Measurements from ENCODE around the gene PTPRD. TPM values are rescaled to one million over a fixed set of nuclear protein-coding genes. Genes with fewer than 3 reads are reported as not detected.

Gene PTPRD
- total RNA-seq, 2 experiments from 2014 or later, result not detected

DNA sequence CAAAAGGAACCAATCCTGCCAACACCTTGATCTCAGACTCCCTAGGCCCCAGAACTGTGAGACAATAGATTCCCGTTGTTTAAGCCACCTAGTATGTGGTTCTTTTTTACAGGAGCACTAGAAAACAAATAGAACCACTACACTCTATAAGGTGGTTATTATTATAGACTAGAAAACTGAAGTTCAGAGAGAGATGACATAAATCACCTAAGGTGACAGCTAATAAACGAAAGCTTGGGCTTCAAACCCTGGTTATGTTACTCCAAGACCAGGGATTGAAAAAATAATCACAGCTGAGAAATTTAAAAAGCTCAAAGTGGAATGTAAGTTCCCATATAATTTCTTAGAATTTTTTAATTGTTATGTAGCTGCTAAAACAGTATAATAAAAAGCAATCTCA, 2097.1 kb downstream of the PTPRD start:
- peaks cover 3% of the 10 kb centered on the region for H3K27me3 Mint-ChIP-seq (ENCODE audit: low read depth)
- no peak for DNase-seq
- no peak overlapping the region for H3K4me3 Mint-ChIP-seq
- H3K9me3 Mint-ChIP-seq, result no peaks in the 10 kb centered on the region
- no peaks in the 10 kb centered on the region for H3K4me1 Mint-ChIP-seq (ENCODE audit: low read depth)
- no peaks in the 10 kb centered on the region for H3K36me3 Mint-ChIP-seq (ENCODE audit: low read depth)
- H3K27ac Mint-ChIP-seq, result no peak overlapping the region
- intact Hi-C loops (cut with micrococcal nuclease), result no loop called here
- CTCF ChIA-PET, result no interaction called here

DNA sequence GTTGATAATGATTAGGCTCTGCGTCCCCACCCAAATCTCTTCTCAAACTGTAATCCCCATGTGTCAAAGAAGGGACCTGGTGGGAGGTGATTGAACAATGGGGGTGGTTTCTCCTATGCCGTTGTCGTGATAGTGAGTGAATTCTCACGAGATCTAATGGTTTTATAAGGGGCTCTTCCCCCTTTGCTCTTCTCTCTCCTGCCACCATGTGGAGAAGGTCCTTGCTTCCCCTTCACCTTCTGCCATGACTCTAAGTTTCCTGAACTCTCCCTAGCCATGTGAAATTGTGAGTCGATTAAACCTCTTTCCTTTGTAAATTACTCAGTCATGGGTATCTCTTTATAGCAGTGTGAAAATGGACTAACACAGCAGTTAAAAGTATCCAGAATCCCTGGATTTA, 2098.0 kb downstream of the PTPRD start:
- DNase-seq, result no peak
- intact Hi-C loops (cut with micrococcal nuclease), result no loop called here
- CTCF ChIA-PET, result no interaction called here
- Mint-ChIP-seq H3K4me3 (no peak overlapping the region), H3K9me3 (no peaks in the 10 kb centered on the region), H3K27ac (no peak overlapping the region), H3K27me3 (ENCODE audit: low read depth) (peaks cover 3% of the 10 kb centered on the region), H3K4me1 (ENCODE audit: low read depth) (no peaks in the 10 kb centered on the region), H3K36me3 (ENCODE audit: low read depth) (no peaks in the 10 kb centered on the region)

DNA sequence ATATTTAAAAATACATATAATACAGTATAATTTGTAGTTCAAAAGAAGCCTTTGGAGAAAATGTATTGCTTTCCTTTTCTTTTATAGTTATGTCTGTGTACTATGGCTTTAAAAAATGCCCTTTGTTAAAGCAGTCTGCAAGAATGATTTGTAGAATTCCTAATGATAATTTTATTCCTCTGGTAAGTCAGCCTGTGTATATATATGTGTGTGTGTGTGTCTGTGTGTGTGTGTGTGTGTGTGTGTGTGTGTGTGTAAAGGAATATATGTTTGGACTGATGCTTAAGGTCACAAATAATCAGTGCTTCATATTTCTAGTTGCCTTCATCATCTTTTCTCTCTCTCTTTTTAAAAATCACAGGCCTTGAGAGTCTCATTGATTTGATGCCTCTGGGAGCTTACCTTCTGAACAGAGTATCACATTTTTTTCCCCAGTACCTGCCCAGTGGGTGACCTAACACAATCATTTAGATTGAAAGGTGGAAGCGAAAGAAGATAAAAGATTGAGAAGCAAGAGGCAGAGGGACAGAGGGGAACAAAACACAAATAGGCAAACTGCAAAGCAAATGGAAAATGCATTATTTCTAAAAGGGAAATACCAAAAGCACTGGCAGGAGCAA, 2104.0 kb downstream of the PTPRD start:
- intact Hi-C loops (cut with micrococcal nuclease), result no loop called here
- H3K36me3 Mint-ChIP-seq (ENCODE audit: low read depth), result no peaks in the 10 kb centered on the region
- H3K27ac Mint-ChIP-seq, result no peak overlapping the region
- no peak overlapping the region for H3K4me3 Mint-ChIP-seq
- CTCF ChIA-PET, result no interaction called here
- no peaks in the 10 kb centered on the region for H3K27me3 Mint-ChIP-seq (ENCODE audit: low read depth)
- H3K4me1 Mint-ChIP-seq (ENCODE audit: low read depth), result no peaks in the 10 kb centered on the region
- no peaks in the 10 kb centered on the region for H3K9me3 Mint-ChIP-seq
- no peak for DNase-seq

DNA sequence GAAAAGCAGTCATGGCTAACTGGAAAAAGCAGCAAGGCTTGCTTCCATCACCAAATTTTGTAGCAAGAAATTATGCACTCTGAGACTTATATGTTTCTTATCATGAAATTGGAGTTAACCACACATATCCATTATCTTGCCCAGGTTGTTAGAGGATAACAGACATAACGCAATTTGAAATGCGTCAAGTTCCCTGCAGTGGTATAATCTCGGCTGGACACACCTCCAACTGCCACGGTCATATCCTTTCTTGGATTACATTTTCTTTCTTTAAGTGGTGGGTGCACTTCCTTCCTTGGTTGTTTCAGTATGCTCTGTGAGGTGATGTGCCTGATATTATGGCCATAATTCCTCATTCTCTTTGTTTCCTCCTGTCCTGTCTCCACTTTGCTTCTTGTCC, 2118.2 kb downstream of the PTPRD start:
- CTCF ChIA-PET, result interaction anchor here (0.6 kb wide), 1 partner anchor 152 kb away, joined by 3 read pairs; no protein-coding TSS in a partner anchor
- H3K27me3 Mint-ChIP-seq (ENCODE audit: low read depth), result peaks cover 9% of the 10 kb centered on the region

DNA sequence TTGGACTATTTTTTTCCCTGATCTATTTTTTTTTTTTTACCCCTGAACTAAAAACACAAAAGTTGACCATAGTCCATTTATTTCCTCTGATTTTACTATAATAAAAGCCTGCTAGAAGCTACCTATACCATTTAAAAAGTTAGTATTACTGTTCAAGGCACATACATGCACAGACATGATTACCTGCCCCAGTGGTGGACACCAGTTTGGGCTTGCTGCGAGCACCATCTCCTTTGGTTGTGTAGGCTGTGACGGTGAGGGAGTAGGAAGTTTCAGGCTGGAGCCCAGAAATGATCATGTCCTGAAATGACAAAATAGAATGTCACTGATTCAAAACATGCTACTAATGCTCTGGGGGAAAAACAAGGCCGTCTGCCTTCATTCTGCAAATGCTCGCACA, 2120.1 kb downstream of the PTPRD start:
- intact Hi-C loops (cut with micrococcal nuclease), result no loop called here
- CTCF ChIA-PET, result interaction anchor here (0.7 kb wide), 1 partner anchor 530 kb away, joined by 5 read pairs; no protein-coding TSS in a partner anchor
- H3K9me3 Mint-ChIP-seq, result no peaks in the 10 kb centered on the region
- H3K27me3 Mint-ChIP-seq (ENCODE audit: low read depth), result peaks cover 7% of the 10 kb centered on the region
- H3K36me3 Mint-ChIP-seq (ENCODE audit: low read depth), result no peaks in the 10 kb centered on the region
- no peak overlapping the region for H3K4me3 Mint-ChIP-seq
- no peaks in the 10 kb centered on the region for H3K4me1 Mint-ChIP-seq (ENCODE audit: low read depth)
- no peak overlapping the region for H3K27ac Mint-ChIP-seq
- no peak for DNase-seq

More for the DNA sequence above, 2118.2 kb downstream of the PTPRD start:
- no peak for DNase-seq
- Mint-ChIP-seq H3K4me1 (ENCODE audit: low read depth) (no peaks in the 10 kb centered on the region), H3K9me3 (no peaks in the 10 kb centered on the region), H3K4me3 (no peak overlapping the region), H3K36me3 (ENCODE audit: low read depth) (no peaks in the 10 kb centered on the region), H3K27ac (no peak overlapping the region)
- intact Hi-C loops (cut with micrococcal nuclease), result no loop called here

- CTCF ChIA-PET, result no interaction called here
Measured at GRCh38 chr9:8492024-8492423, 2120.8 kb downstream of the PTPRD start.

DNA sequence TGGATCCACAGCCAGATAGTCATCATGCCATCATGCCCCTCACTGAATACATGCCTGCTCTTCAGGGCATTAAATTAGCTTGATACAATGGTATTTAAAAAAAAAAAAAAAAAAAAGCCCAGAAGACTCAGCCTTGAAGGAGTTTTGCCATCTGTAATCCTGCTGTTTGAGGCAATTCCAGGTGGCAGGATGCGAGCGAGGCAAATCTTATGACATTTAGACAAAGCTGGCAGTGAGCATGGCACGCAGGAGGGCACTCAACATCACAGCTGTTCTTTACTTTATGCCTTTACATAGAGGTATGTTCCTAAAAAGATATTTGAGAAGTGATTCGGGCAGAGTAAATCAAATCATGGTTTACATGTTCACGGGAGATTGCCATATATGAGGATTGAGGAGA, 2121.2 kb downstream of the PTPRD start:
- H3K36me3 Mint-ChIP-seq (ENCODE audit: low read depth), result no peaks in the 10 kb centered on the region
- intact Hi-C loops (cut with micrococcal nuclease), result no loop called here
- H3K4me3 Mint-ChIP-seq, result no peak overlapping the region
- CTCF ChIA-PET, result no interaction called here
- H3K4me1 Mint-ChIP-seq (ENCODE audit: low read depth), result no peaks in the 10 kb centered on the region
- H3K9me3 Mint-ChIP-seq, result no peaks in the 10 kb centered on the region
- H3K27ac Mint-ChIP-seq, result no peak overlapping the region
- DNase-seq, result no peak
- peaks cover 5% of the 10 kb centered on the region for H3K27me3 Mint-ChIP-seq (ENCODE audit: low read depth)

More at GRCh38 chr9:8492024-8492423, 2120.8 kb downstream of the PTPRD start:
- Mint-ChIP-seq H3K4me3 (no peak overlapping the region), H3K9me3 (no peaks in the 10 kb centered on the region), H3K27me3 (ENCODE audit: low read depth) (peaks cover 7% of the 10 kb centered on the region), H3K27ac (no peak overlapping the region), H3K4me1 (ENCODE audit: low read depth) (no peaks in the 10 kb centered on the region), H3K36me3 (ENCODE audit: low read depth) (no peaks in the 10 kb centered on the region)
- intact Hi-C loops (cut with micrococcal nuclease), result no loop called here
- no peak for DNase-seq

DNA sequence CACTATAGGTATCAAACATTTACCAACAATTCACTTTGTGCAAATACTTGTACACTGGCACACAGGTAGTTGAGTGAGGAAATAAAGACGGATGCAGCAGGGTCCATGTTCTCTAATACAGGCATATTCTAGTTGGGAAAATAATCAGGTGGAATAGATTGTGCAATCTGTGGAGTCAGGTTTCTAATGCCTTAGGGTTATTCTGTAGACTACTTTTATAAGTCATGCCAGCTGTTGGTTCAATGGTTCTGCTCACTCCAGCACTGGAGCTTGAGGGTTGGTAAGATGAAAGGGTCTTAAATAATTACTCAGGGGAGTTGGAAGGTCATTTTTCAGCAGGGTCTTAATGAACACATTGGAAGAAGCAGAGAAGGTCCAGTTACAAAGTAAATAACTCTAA, 2123.0 kb downstream of the PTPRD start:
- H3K36me3 Mint-ChIP-seq (ENCODE audit: low read depth), result no peaks in the 10 kb centered on the region
- no peak overlapping the region for H3K27ac Mint-ChIP-seq
- no peak overlapping the region for H3K4me3 Mint-ChIP-seq
- H3K9me3 Mint-ChIP-seq, result no peaks in the 10 kb centered on the region
- DNase-seq, result no peak
- CTCF ChIA-PET, result no interaction called here
- no peaks in the 10 kb centered on the region for H3K4me1 Mint-ChIP-seq (ENCODE audit: low read depth)
- H3K27me3 Mint-ChIP-seq (ENCODE audit: low read depth), result peaks cover 5% of the 10 kb centered on the region
- intact Hi-C loops (cut with micrococcal nuclease), result no loop called here

GRCh38 chr9:8486095-8486494, 2126.7 kb downstream of the PTPRD start:
- peaks cover 2% of the 10 kb centered on the region for H3K27me3 Mint-ChIP-seq (ENCODE audit: low read depth)
- no peak overlapping the region for H3K4me3 Mint-ChIP-seq
- DNase-seq, result peak; percentile 23
- intact Hi-C loops (cut with micrococcal nuclease), result loop anchor here (1.0 kb wide), 1 partner anchor 409 kb away; no protein-coding TSS in a partner anchor
- H3K4me1 Mint-ChIP-seq (ENCODE audit: low read depth), result no peaks in the 10 kb centered on the region
- no peaks in the 10 kb centered on the region for H3K9me3 Mint-ChIP-seq
- H3K36me3 Mint-ChIP-seq (ENCODE audit: low read depth), result no peaks in the 10 kb centered on the region
- CTCF ChIA-PET, result no interaction called here
- no peak overlapping the region for H3K27ac Mint-ChIP-seq

DNA sequence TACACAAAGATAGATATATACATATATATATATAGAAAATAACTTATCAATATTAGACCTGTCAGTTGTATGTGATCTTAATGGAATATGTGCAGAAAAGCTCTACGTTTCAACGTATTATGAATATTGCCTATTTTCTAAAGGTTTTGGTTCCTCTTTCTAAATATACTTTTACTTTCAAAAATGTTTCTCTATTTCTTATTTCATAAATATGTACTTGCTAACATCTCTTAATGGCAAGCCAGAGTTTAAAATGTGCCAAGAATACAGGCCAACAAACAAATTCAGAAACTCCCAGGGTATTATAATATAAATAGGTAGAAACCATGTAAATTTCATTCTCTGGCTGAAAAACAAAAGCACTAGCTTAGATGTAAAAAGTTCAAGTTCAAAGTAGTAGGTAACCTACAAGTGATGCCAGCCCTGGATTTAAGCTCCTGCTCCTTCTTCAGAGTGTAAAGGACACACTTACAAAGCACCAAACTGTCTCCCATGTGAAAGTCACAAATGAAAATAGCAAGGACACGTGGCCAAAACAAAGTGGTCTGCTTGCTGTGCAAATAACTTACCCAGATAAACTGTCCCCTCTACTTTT, 2128.1 kb downstream of the PTPRD start:
- intact Hi-C loops (cut with micrococcal nuclease), result no loop called here
- no peaks in the 10 kb centered on the region for H3K36me3 Mint-ChIP-seq (ENCODE audit: low read depth)
- H3K9me3 Mint-ChIP-seq, result no peaks in the 10 kb centered on the region
- no peaks in the 10 kb centered on the region for H3K4me1 Mint-ChIP-seq (ENCODE audit: low read depth)
- no peaks in the 10 kb centered on the region for H3K27me3 Mint-ChIP-seq (ENCODE audit: low read depth)
- H3K27ac Mint-ChIP-seq, result no peak overlapping the region
- DNase-seq, result no peak
- no peak overlapping the region for H3K4me3 Mint-ChIP-seq
- CTCF ChIA-PET, result no interaction called here

DNA sequence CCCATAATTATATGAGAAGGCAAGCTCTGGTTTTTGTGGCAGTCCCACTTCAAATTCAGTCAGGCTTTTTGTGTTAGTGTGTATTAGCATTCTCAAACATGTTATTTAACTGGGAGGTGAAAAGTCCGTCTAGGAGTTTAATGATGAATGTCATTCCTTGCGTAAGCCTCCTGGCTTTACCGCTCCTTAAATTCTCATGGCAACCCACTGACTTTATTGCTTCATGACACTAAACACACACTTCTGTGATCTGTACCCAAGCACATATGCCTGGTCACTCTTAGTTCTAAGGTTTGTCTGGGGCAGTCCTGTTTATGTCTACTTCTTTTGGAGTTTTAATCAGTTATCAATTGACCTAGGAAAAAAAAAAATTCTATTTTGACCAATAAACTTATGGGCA, 2135.4 kb downstream of the PTPRD start:
- H3K27ac Mint-ChIP-seq, result no peak overlapping the region
- no peaks in the 10 kb centered on the region for H3K9me3 Mint-ChIP-seq
- CTCF ChIA-PET, result no interaction called here
- no peaks in the 10 kb centered on the region for H3K27me3 Mint-ChIP-seq (ENCODE audit: low read depth)
- DNase-seq, result no peak
- intact Hi-C loops (cut with micrococcal nuclease), result no loop called here
- no peaks in the 10 kb centered on the region for H3K36me3 Mint-ChIP-seq (ENCODE audit: low read depth)
- H3K4me3 Mint-ChIP-seq, result no peak overlapping the region
- no peaks in the 10 kb centered on the region for H3K4me1 Mint-ChIP-seq (ENCODE audit: low read depth)

GRCh38 chr9:8474937-8475336, 2137.9 kb downstream of the PTPRD start:
- CTCF ChIA-PET, result no interaction called here
- no peak overlapping the region for H3K4me3 Mint-ChIP-seq
- H3K27me3 Mint-ChIP-seq (ENCODE audit: low read depth), result no peaks in the 10 kb centered on the region
- intact Hi-C loops (cut with micrococcal nuclease), result no loop called here
- no peak overlapping the region for H3K27ac Mint-ChIP-seq
- H3K4me1 Mint-ChIP-seq (ENCODE audit: low read depth), result no peaks in the 10 kb centered on the region
- no peak for DNase-seq
- no peaks in the 10 kb centered on the region for H3K36me3 Mint-ChIP-seq (ENCODE audit: low read depth)
- H3K9me3 Mint-ChIP-seq, result no peaks in the 10 kb centered on the region

- intact Hi-C loops (cut with micrococcal nuclease), result no loop called here
- CTCF ChIA-PET, result interaction anchor here (0.7 kb wide), 1 partner anchor 32 kb away, joined by 6 read pairs; no protein-coding TSS in a partner anchor
- Mint-ChIP-seq H3K4me3 (no peak overlapping the region), H3K9me3 (no peaks in the 10 kb centered on the region), H3K27me3 (ENCODE audit: low read depth) (no peaks in the 10 kb centered on the region), H3K4me1 (ENCODE audit: low read depth) (no peaks in the 10 kb centered on the region), H3K36me3 (ENCODE audit: low read depth) (no peaks in the 10 kb centered on the region), H3K27ac (no peak overlapping the region)
- no peak for DNase-seq
Measured at GRCh38 chr9:8473244-8474020, 2139.4 kb downstream of the PTPRD start.

Measured in activated naive CD4-positive, alpha-beta T cell treated with anti-CD3 and anti-CD28 coated beads for 36 hours (primary cell).